Activated T-cell treated with anti-CD3 and anti-CD28 coated beads, Interleukin-2, amount 50 U/mL, for 24 hours (primary cell): ENCODE results near the gene TMEM239.
A peak's percentile ranks its signal among the peaks of the same experiment; 100 is the strongest.

Source experiments
- DNase-seq: peaks from one replicate; pipeline ENCODE4 v3.0.0-alpha.2; 2020
- H3K27ac Mint-ChIP-seq: 2 replicates; pipeline ENCODE4 v1.8.0; 2020; ENCODE audit warnings: mild to moderate bottlenecking, mixed read lengths
- H3K27me3 Mint-ChIP-seq: 2 replicates; pipeline ENCODE4 v1.8.0; 2020; ENCODE audit warnings: mixed read lengths
- H3K36me3 Mint-ChIP-seq: 2 replicates; pipeline ENCODE4 v1.8.0; 2020; ENCODE audit warnings: low read depth, mixed read lengths
- H3K4me1 Mint-ChIP-seq: 2 replicates; pipeline ENCODE4 v1.8.0; 2020; ENCODE audit warnings: low read depth, mixed read lengths
- H3K4me3 Mint-ChIP-seq: 2 replicates; pipeline ENCODE4 v1.8.0; 2020; ENCODE audit warnings: mild to moderate bottlenecking, moderate library complexity, mixed read lengths
- H3K9me3 Mint-ChIP-seq: 2 replicates; pipeline ENCODE4 v1.8.0; 2020; ENCODE audit warnings: mixed read lengths

TMEM239 gene

DNA sequence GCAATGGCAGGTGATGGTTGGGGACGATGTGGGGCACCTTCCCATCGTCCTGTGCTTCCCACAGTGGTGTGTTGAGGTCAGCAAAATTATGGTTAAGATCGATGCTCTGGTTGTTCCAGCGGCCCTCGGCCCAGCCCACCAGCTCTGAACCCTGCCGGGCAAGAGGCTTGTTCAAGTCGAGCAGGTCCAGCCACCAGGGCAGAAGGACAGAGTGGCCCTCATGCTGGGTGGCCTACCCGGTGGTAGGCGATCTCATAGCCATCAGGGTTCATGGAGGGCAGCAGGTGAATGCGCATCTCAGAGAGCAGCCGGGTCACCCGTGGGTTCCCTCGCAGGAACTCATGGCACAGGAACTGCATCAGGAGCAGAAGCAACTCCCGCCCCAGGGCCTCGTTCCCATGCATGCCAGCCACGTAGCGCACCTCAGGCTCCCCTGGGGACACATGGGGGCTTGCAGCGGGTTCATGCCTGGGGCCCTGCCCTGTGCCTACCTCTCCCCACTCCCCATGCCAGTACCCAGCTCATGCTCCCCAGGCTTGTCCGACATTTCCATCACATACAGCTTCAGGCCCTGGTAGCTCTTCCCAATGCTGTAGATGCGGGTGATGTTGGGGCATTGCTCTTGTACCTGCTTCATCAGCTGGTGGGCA, 20.0 kb upstream of the TMEM239 start:
- DNase-seq = no peak
- Mint-ChIP-seq H3K4me3 (no peak overlapping the region), H3K27me3 (peaks cover 65% of the 10 kb centered on the region), H3K27ac (no peak overlapping the region), H3K4me1 (peaks cover 21% of the 10 kb centered on the region), H3K9me3 (no peaks in the 10 kb centered on the region), H3K36me3 (peaks cover 3% of the 10 kb centered on the region)

- peaks cover 65% of the 10 kb centered on the region for H3K27me3 Mint-ChIP-seq
Measured at GRCh38 chr20:2797136-2797983, 18.8 kb upstream of the TMEM239 start.

GRCh38 chr20:2798095-2798805, 17.9 kb upstream of the TMEM239 start:
- Mint-ChIP-seq H3K27me3 (peaks cover 67% of the 10 kb centered on the region), H3K4me1 (peaks cover 24% of the 10 kb centered on the region), H3K9me3 (no peaks in the 10 kb centered on the region), H3K27ac (no peak overlapping the region), H3K36me3 (peaks cover 3% of the 10 kb centered on the region), H3K4me3 (no peak overlapping the region)
- DNase-seq = no peak

More at GRCh38 chr20:2797136-2797983, 18.8 kb upstream of the TMEM239 start:
- no peak overlapping the region for H3K4me3 Mint-ChIP-seq
- no peaks in the 10 kb centered on the region for H3K9me3 Mint-ChIP-seq
- H3K27ac Mint-ChIP-seq = no peak overlapping the region
- no peak for DNase-seq
- H3K36me3 Mint-ChIP-seq = peaks cover 3% of the 10 kb centered on the region
- H3K4me1 Mint-ChIP-seq = peaks cover 24% of the 10 kb centered on the region

- Mint-ChIP-seq H3K4me1 (peaks cover 24% of the 10 kb centered on the region), H3K4me3 (peak overlapping the region; percentile 84), H3K27me3 (peaks cover 67% of the 10 kb centered on the region), H3K36me3 (peaks cover 3% of the 10 kb centered on the region), H3K9me3 (no peaks in the 10 kb centered on the region), H3K27ac (no peak overlapping the region)
- no peak for DNase-seq
Measured at GRCh38 chr20:2798814-2799213, 17.4 kb upstream of the TMEM239 start.

- no peak for DNase-seq
- peaks cover 70% of the 10 kb centered on the region for H3K27me3 Mint-ChIP-seq
- H3K4me1 Mint-ChIP-seq = peaks cover 24% of the 10 kb centered on the region
- no peaks in the 10 kb centered on the region for H3K9me3 Mint-ChIP-seq
- peak overlapping the region; percentile 84 for H3K4me3 Mint-ChIP-seq
- no peak overlapping the region for H3K27ac Mint-ChIP-seq
- peaks cover 3% of the 10 kb centered on the region for H3K36me3 Mint-ChIP-seq
Measured at GRCh38 chr20:2799271-2799670, 16.9 kb upstream of the TMEM239 start.

GRCh38 chr20:2799688-2800520, 16.3 kb upstream of the TMEM239 start:
- DNase-seq = peak; percentile 52
- Mint-ChIP-seq H3K27ac (peak overlapping the region; percentile 71), H3K4me1 (peaks cover 24% of the 10 kb centered on the region), H3K27me3 (peaks cover 71% of the 10 kb centered on the region), H3K9me3 (no peaks in the 10 kb centered on the region), H3K4me3 (peak overlapping the region; percentile 84), H3K36me3 (peaks cover 3% of the 10 kb centered on the region)

DNA sequence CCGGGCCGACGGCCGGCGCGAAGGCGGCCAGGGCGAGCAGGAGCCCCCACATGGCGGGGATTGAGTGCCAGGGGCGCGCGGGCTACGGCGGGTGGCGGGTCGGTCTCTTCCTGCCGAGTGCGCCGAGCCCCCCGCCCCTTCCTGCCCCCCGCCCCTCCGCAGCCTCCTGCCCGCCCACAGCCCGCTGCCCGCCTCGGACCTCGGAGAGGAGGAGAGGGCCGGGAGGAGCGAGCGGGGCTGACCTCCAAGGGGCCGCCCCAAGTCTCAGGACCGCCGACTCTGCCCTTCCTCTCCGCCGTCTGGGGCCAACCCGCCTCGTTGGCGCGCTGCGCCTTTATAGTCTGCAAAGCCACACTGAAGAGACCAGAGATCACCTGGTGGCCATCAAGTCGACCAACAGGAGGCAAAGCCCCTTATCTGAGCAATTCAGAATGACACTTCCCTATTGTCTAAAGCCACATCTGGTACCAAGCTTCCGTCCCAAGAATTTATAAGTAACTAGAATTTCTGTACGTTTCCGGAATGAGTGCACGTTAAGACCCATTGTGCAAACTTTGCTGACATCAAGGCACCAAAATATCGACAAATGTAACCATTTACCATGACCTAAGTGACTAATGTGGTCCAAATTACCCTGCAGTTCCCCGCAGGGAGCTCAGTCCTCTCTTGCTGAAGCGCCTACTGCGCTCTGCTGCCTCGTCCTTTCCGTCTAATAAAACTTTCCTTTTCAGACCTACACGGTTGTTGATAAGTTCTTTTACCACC, 15.5 kb upstream of the TMEM239 start, which contains the start of gene CPXM1:
CPXM1 (minus strand) TSS at position 107 of the 765 bp plus-strand sequence; CDS start at position 52, 55 bp downstream.
- Mint-ChIP-seq H3K27ac (peak within 1 kb of the TSS; percentile 71), H3K4me1 (peaks cover 24% of the 10 kb centered on the region), H3K27me3 (peaks cover 72% of the 10 kb centered on the region), H3K4me3 (peak within 1 kb of the TSS; percentile 84), H3K36me3 (peaks cover 3% of the 10 kb centered on the region), H3K9me3 (no peaks in the 10 kb centered on the region)
- DNase-seq = peak; percentile 54

DNA sequence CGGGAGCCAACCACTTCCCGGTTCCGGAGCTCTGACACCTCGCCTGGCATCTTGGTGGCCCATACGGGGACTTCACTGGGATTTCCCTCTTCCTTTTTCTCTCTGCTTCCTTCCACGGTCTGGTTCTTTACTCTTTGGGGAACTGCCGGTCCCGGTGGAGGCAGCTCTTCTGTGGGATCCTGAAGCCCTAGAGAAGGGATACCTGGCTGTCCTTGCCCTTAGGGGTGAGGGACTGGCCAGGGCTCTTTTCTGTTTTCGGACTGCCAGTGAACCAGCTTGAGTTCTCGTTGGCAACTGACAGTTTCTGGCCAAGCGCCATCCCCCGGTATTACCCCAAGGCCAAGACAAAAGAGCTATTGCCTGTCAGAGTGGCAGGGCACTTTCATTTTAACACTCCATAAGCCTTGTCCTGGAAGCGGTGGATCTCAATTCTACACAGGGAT, 14.9 kb upstream of the TMEM239 start:
- Mint-ChIP-seq H3K27ac (no peak overlapping the region), H3K9me3 (no peaks in the 10 kb centered on the region), H3K27me3 (peaks cover 74% of the 10 kb centered on the region), H3K4me3 (peak overlapping the region; percentile 73), H3K4me1 (peaks cover 24% of the 10 kb centered on the region), H3K36me3 (peaks cover 3% of the 10 kb centered on the region)
- DNase-seq = no peak

DNA sequence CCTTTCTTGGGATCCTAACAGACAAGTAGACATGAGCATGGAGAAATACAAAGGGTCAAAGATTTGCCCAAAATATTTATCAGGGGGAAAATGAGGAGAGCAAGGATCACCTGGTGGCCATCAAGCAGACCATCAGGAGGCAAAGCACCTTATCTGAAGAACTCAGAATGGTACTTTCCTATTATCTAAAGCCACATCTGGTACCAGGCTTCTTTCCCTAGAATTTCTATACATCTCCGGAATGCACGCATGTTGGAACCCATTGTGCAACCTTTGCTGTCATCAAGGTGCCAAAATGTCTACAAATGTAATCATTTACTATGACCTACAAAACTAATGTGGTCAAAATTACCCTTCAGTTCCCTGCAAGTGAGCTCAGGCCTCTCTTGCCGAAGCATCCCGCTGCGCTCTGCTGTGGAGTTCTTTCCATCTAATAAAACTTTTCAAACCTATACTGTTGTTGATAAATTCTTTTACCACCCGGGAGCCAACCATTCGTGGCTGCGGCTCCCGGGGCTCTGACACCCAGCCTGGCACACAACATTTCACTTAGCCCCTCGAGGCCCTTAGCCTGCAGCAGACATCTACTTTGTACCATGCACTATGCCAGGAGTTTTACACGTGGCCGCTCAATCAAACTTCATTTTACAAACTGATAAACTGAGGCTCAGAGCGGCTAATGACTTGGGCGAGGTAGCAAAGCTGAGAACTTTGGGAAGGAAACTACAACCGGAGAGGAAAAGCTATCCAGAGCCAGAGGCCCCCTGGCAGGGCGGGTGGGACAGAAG, 11.9 kb upstream of the TMEM239 start:
- Mint-ChIP-seq H3K4me1 (peaks cover 19% of the 10 kb centered on the region), H3K36me3 (peaks cover 3% of the 10 kb centered on the region), H3K9me3 (no peaks in the 10 kb centered on the region), H3K27ac (no peak overlapping the region), H3K27me3 (peaks cover 70% of the 10 kb centered on the region), H3K4me3 (no peak overlapping the region)
- no peak for DNase-seq

GRCh38 chr20:2804852-2805688, 11.1 kb upstream of the TMEM239 start:
- Mint-ChIP-seq H3K9me3 (no peaks in the 10 kb centered on the region), H3K27me3 (peaks cover 61% of the 10 kb centered on the region), H3K27ac (no peak overlapping the region), H3K36me3 (peaks cover under 1% of the 10 kb centered on the region), H3K4me1 (peaks cover 10% of the 10 kb centered on the region), H3K4me3 (no peak overlapping the region)
- DNase-seq = no peak

DNA sequence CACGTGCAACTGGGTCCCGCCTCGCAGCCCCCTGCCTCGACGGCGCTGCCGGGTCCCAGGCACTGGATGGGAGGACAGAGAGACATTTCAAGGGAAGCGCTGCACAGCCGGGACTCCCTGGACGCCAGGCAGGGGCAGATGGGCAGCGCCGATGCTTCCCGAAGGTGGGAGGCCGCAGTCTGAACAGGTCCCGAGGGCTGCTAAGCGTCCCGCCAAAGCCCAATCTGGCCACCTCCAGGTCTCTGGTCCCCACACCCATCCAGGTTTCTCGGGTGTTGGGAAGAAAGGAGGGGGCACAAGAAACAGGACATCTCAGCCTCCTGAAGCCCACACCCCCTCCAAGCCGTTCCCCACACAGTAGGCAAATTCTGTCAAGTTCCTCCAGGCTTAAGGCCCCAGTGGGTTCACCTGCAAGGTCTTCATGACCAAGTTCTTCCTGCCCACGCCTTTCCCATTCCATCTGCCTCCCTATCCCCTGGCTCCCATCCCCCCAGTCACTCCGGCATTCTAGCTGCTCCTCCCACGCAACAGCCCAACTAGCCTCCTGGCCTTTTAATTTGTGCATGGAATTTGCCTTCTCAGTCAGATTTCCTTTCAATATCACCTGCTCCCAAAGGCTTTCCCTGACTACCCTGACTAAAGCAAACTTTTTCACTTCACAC, 10.3 kb upstream of the TMEM239 start:
- no peak for DNase-seq
- Mint-ChIP-seq H3K27ac (no peak overlapping the region), H3K27me3 (peaks cover 58% of the 10 kb centered on the region), H3K4me3 (no peak overlapping the region), H3K36me3 (no peaks in the 10 kb centered on the region), H3K9me3 (no peaks in the 10 kb centered on the region), H3K4me1 (peaks cover 7% of the 10 kb centered on the region)

DNA sequence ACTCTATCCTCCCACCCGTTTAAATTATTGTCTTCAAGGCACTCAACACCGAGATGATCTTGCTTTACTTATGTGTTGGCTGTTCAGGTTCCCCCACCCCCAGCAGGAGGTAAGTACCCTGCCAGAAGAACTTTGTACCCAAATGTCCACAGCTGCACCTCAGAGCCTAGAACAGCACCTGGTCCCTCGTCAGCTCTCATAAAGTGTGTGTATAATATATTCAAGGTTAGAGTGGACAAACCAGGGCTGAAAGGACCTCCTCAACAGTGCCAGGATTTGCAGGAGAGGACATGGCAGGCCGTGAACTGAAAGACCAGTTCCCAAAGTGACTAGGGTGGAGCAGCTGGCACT, 9.8 kb upstream of the TMEM239 start:
- peaks cover 58% of the 10 kb centered on the region for H3K27me3 Mint-ChIP-seq
- H3K36me3 Mint-ChIP-seq = no peaks in the 10 kb centered on the region
- no peaks in the 10 kb centered on the region for H3K9me3 Mint-ChIP-seq
- no peak overlapping the region for H3K27ac Mint-ChIP-seq
- H3K4me3 Mint-ChIP-seq = no peak overlapping the region
- H3K4me1 Mint-ChIP-seq = peaks cover 2% of the 10 kb centered on the region
- DNase-seq = no peak
